Stimulated activated CD4-positive, alpha-beta T cell treated with anti-CD3 and anti-CD28 coated beads, TNF-alpha, amount 100 ng/mL, for 48 hours (primary cell): ENCODE measurements around the gene BEND3.
A peak's percentile ranks its signal among the peaks of the same experiment; 100 is the strongest.
"Not testable (repeated sequence)": the region's sequence is repeated elsewhere in the genome, so short reads cannot be mapped to it uniquely, and the experiment has no call there.

ENCODE experiments used
- DNase-seq, 3 donors: peaks; one replicate each; pipeline ENCODE4 v3.0.0-alpha.2; 2020; ENCODE audit warnings: low read depth in 3 of 3

Gene BEND3

DNA sequence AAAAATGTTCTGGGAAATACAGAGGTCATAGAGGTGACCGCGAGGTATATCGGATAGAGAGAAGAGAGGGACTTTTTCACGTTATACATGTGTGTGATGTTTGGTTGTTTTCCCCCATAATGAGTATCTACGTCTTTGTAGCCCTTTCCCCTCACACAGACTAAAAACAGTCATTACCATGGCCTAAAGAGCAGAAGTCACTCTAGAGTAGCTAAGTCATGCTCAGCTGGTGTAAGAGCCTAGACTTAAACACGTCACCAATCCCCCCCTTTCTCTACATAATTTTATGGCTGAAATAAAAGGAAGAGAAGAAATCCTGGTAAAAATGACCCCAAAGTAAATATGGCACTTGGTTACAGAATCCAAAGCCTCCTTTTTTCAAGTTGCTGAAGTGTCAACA is 6.0 kb upstream of the BEND3 start:
- DNase-seq = no peak

DNA sequence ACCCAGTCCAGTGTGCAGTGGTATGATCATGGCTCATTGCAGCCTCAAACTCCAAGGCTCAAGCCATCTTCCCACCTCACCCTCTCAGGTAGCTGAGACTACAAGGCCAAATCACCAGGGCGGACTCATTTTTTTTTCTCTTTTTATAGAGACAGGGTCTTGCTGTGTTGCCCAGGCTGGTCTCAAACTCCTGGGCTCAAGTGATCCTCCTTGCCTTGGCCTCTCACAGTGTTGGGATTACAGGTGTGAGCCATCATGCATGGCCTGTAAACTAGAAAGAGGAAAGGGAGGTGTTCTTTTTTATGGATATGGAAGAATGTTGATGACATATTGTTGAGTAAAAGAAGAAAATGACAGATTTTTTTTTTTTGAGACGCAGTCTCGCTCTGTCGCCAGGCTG is 5.1 kb upstream of the BEND3 start:
- DNase-seq = no peak

DNA sequence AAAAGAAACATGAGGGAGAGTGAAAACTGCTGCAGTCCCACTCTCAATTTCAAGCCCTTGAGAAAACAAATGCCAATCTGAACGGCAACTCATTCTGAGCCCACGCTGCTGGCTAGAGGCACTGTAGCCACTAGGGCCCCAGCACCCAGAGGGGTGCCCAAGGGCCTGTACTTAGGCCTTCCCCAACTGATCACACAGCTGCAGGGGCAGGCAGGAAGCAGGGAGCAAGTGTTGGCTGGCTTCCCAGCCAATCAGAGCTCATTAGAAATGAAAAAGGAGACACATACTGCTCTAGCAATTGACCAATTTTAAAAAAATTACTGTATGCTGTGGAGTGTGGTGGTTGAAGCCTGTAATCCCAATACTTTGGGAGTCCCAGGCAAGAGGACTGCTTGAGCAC is 3.7 kb upstream of the BEND3 start:
- no peak for DNase-seq

DNA sequence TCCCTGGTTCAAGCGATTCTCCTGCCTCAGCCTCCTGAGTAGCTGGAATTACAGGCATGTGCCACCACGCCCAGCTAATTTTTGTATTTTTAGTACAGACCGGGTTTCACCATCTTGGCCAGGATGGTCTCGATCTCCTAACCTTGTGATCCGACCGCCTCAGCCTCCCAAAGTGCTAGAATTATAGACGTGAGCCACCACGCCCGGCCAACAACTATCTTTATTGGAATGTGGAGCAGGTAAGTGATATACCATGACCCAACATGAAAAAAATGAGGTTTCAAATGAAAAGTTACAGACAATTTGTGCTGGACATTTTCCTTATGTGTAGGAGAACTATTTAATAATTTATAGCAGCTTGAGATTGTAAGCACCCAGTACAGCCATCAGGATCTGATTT is 3.2 kb upstream of the BEND3 start:
- DNase-seq = not testable (repeated sequence)

DNA sequence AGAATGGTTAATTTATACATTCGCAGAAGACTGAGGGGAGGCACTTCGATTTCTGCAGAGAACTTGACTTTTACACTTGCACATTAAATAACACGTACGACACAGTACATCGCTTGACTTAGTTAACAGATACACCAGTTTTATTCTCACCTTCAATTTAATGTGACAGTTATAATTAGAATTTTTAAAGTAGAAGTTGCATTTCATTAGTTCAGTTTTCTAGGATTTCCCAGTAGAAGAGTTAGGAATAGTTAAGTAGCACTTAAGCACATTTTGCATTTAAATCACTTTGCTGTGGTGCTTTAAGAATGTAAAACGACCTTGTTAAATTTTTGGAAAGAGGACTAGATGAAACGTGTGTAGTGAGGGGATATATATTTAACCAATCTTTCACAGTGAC is 1.6 kb upstream of the BEND3 start:
- no peak for DNase-seq

DNA sequence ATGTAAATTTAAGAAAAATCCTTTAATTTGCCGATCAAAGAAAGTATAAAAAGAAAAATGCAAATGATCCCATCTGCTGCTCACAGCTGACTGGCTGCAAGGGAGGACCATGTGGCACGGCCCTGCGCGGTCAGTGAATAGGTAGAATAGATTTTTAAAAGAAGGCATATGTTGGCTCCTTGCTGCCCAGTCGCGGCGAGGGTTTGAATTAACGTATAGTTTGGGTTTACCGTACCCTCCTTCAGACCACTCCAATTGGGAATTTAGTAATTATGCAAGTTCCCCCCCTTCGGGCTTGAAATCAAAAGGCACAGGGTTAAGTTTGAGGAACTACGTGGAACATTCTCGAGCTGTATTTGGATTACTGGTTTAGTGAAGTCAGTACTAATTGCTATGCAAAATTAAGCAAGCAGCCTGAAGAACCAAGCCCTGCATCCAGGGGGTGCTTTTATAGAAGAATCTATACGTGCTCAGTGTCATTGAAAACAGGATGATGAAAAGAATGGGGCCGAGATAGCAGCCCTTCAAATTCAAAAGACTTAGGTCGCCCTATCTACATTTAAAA is 1.1 kb upstream of the BEND3 start:
- peak in 1 of 3 donors; percentile 8 for DNase-seq

DNA sequence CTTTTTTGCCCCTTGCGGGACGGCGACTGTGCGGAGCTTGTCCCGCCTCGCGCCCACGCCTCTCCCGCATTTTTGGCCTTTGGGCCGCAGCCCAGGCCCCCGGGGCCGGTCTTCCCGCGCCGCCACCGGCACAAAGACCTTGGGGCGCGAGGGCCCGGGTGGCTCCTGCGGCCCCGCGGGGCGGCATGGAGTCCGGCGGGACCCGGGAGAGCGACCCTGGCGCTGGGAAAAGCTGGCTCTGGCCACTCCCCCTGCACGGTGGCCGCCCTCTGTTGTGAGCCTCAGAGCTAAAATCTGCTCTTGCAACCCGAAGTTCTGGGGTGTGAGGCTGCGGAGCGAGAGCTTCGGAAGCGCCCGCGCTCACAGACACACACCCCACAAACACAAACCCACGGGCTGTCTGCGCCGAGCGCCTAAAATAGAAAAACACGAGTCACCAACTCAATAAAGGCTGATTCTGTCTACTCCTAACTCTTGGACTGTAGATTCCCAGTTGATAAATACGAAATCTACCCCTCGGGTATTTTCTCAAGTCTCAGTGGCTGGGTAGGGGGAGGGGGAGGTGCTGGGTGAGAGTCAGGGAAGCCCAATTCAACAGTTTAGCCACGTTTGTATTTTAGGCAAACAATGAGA is 496 bp upstream of the BEND3 start:
- DNase-seq = peak in 1 of 3 donors; percentile 20

DNA sequence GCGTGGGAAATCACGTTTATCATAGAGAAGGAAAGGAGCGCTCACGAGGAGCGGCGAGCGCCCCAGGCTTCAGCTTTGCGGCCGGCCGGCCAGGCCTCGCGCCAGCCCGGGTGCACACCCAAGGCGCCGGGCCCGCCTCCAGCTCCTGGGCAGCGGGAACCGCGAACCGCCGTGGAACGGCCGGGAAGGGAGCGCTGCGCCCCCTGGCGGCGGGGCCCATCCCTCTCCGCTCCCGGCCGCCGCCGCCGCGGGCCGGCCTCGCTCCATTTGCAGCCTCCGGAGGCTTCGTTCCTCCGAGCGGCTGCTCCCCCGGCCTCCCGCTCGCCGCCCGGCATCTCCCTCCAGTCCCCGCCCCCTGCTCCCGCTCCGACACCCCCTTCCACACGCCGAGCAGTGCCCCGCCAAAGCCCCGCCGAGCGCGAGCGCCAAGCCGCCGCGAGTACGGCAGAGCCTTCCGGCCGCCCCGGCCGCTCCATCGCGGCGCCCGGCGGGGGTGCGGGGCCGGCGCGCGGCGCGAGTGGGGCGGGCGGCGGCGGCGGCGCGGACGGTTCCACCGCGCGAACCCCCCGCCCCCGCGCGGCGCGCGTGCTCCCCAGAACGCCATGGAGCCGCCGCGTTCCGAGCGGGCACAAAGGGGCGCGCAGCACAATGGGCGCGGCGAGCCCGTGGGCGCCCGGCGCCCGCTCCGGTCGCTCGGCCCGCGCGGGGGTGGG is 946 bp downstream of the BEND3 start:
- peak; percentile 48 to 66 (median 61) for DNase-seq

DNA sequence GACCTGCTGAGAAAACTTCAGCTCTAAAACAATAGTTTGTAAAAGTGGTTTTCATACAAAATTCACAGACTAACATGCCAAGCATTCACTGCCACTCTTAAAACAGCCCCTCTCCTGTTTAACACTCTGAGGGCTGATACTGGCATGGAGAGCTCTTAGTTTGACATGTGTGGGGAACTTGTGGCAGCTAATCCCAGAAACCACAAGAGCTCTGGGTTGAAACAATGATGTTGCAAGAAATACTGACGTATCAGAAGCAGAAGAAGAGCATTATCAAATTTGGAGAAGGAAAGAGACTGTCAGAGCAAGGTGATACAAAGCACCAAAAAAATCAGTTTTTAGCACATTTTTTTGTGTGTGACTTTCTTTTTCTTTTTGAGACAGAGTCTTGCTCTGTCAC is 5.1 kb downstream of the BEND3 start:
- DNase-seq = no peak

DNA sequence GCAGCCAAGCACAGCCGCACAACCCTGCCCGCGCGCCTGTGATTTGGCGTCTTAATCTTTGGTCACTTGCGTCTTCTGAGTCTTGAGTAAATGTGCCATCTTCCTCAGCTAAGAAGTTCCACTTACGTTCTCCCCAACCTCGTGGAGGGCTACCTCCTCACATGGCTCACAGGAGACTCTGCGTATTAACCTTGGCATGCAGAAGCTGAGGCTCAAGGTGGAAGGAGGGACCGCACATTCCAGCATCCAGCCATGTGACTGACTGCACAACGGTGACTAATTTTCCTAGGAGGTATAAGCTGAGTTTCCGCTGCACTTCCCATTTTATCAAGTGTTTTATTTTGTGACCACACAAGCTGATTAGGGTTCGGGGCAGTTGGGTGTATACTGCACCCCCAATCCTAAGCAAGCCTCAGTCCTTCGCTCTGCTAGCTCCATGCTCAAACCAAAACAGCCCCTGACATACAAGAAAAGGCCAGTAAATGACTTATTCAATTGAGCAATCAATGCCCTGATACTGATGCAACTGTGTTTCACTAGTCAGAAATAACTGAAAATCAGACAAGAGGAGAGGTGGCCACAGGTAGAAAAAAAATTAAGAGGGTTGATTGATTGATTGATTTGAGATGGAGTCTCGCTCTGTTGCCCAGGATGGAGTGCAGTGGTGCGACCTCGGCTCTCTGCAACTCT is 7.0 kb downstream of the BEND3 start:
- no peak for DNase-seq

DNA sequence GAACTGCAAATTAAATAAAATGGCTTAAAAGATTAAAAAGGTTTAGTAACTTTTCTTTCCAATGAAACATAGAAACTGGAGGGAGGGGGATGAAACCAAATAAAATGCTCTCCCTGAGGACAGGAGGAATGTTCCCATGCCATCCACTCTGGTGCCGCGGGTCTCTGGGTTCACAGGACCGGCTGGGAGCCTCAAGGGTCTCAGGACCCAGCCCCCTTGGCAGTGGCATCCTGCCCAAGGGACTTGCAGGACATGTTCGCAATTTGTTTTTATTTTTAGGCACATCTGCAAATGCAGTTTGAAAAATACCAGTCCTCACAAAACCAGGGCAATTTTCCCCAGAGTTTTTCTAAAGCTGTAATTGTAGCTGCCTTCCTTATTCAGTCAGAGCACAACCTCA is 7.5 kb downstream of the BEND3 start:
- DNase-seq = no peak

DNA sequence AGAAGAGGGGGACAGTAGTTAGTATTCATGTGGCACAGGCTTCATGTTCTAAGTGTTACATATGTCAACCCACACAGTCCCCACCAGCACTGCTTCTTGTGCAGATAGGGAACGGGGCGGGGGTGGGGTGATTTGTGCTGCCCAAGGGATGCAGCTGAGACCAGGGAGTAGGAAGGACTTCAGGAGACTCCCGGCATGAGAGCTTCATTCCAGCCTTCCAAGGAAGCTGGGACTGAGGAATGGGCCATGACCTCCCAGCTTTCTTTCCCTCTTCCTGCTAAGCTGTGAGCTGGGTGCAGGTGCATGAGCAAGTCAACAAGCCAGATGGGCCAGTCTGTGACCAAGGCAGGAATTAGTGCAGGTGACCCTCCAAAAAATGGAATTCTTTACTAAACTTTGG is 9.2 kb downstream of the BEND3 start:
- DNase-seq = no peak

DNA sequence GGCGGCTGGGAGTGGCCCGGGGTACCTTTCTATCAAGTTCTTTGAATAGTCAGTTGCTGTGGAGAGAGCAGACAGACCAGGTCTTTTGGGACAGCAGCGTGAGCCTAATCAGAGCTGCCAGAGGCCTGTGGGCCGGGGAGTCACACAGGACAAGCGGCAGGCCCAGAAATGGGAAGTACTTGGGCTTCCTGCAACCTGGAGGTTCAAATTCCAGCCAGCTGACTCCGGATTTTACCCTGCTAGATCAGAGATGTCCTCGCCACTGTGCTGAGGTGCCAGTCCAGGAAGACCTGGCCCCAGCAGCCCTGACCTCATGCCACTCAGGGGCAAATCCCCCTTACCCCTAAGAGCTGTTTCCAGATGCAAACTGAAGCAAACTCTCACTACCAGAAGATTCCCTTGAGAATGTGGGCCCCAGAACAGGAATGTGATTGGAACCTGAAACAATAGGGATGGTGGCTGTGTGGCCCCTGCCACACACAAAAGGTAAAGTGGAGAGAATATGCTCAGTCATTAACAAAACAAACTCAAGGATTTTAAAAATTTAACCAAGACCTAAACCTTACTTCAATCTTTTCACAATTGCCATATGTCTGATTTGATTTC is 9.7 kb downstream of the BEND3 start:
- no peak for DNase-seq

DNA sequence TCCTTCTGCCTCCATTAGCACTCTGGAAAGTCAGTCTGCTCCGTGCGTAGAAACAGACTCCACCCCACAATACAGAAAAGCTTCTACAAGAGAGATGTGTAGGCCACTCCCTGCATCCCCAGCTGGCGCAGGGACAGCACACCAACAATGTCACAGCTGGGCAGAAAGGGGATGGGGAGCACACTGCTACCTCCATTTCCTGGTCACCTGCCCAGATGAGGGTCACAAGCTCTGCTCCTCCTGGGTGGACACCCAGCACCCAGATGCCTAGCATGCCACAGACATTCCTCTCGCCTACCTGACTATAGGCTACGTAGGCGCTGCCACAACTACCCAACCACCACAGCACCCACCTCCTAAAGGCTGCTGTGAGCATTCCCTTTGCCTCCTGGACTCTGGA is 12.2 kb downstream of the BEND3 start:
- DNase-seq = no peak

DNA sequence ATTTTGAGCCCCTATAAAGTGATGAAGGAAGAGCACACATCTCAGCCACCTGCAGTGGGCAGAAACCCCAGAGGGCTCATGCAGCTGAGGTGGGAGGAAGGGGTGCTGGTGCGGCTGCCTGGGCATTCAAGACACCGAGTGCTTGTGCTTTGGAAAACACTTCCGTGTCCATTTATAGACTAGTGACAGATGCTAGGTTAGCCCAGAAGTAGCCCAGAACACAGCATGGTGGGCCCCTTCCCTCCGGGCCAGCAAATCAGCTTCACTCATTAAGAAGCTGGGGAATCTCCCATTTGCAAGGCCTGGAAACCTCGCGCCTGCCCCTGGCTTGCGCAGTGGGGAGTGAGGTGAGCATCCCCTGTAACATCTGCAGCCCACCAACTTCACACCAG is 12.9 kb downstream of the BEND3 start:
- DNase-seq = no peak

DNA sequence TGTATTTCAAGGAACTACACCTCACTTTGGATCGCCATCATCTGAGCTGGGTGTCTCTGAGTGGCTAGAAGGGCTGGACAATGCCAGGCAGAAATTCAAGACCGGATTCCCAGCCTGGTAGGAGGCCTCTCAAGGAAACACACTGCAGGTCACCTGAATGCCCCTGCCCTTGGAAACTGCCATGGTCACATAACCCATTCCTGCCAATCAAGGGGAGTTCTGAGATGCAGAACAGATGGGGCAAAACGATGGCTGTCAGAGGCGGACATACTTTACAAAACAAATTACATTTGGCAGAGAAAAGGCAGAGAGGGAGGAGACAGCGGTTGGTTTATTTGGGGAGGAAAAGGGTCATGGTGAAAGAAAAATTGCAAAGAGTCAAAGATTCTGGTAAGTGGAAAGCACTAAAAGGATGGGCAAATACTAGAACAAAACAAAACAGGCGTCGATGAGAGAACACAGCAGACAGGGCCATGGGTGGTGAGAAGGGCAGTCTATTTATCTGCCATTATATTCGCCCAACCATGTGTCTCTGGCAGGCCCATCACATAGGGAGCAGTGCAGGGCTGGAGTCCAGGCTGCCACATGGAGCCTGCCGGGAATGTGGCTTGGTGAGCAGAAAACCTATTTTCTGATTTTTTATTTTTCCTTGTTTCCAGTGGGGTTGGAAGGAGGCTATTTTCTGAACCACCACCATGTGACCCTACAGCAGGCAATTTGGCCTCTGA is 13.5 kb downstream of the BEND3 start:
- DNase-seq = no peak

DNA sequence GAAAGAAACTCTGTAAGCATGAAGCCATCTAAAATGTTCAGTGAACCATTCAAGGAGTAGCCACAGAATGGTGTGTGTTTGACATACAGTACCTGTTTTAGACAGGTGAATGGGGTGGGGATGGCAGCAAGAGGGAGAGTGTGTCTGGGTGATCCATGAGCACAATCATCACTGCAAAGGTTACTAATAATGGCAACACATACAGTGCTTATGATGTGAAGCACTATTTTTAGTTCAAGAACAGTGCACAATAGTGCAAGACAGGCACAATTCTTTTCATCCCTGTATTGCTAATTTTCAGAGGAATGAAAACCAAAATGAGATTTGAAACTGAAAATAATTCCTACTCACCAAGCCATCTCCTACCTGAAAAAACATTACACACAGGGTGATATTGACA is 14.1 kb downstream of the BEND3 start:
- no peak for DNase-seq

DNA sequence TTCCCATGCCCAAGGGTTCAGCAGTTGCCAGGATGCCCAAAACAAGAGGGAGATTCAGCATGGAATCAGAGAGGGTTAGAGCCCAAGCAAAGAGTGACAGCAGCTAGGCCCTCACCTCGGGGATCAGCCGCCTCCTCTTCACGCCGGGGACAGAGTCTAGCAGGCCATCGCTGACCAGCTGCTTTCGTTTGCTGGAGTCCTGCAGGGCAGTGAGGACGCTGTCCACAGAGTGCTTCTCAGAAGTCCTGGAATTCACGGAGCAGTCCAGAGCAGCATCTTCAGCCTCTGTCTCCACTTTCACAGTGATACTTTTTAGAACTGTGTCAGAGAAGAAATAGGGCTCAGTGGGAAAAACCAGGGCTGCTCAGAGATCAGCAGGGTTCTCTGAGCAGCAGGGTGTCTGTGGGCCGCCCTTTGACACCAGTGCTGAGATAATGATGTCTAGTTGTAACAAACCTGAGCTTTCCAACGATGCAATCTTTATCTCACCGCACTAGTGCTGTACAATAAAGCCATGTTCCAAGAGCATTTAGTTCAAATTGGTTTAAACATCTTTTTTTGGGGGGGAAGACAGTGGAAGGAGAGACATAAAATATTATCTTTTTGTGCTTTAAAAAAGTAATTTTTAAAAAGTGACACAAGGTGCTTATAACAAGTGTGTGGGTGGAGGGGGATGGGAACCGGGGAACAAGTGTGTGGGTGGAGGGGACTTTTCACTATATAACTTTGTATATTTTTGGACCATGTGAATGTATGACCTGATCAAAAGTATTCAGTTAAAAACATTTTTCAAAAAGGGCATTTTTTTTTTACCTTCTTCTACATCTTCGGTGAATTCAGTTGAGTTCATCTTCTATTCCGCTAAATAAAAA is 16.6 kb downstream of the BEND3 start:
- no peak for DNase-seq

DNA sequence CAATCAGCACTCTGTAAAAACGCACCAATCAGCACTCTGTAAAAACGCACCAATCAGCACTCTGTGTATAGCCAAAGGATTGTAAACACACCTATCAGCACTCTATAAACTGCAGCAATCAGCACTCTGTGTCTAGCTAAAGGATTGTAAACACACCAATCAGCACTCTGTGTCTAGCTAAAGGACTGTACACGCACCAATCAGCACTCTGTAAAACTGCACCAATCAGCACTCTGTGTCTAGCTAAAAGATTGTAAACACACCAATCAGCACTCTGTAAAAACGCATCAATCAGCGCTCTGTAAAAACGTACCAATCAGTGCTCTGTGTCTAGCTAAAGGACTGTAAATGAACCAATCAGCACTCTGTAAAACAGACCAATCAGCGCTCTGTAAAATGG is 30.9 kb downstream of the BEND3 start:
- DNase-seq = not testable (repeated sequence)

DNA sequence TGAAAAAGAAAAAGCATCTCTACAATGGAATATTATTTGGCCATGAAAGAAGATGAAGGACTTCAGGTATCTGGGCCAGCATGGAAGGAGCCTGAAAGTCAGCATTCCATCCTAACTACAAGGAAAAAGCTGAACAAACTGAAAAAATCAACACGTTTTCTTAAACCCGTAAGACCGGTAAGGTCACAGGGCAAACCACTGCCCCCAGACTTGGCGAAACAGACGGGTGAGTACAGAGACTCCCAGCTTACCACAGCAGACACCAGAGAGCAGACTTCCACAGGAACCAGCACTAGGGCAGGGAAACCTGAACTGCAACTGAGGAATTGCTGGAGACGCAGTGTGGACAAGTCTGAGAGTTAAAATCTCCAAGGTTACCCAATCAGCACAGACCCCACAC is 31.4 kb downstream of the BEND3 start:
- DNase-seq = no peak
